HL-60/S4 treated with phorbol 12-myristate 13-acetate at 8.2 ng/mL for 4 days and 3 days (cell line): ENCODE data around the gene DYNC1LI1.

ENCODE experiments used
- in situ Hi-C: fragments of 300-500 bp; cut with MboI; formaldehyde crosslinking; loops from 2 replicates; pipeline ENCODE4 v1.15.0; 2022; ENCODE audit warnings: low sequenced_read_pairs

DYNC1LI1 gene

DNA sequence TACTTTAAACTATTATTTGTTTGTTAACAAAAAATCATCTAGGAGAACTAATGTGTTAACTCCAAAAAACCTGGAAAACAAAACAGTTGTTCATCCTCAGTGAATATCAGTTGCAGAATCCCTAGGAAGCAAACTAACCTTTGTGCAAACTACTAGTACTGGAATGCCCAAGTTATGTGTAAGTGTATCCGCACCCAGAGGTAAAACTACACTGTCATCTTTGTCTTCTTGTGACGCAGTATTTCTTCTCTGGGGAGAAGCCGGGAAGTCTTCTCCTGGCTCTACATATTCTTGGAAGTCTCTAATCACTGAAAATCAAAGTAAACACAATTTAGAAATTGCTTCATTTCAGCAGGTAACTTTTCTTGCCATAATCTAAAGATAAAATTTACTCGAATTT, 29.8 kb downstream of the DYNC1LI1 start:
- in situ Hi-C loops = no loop called here

DNA sequence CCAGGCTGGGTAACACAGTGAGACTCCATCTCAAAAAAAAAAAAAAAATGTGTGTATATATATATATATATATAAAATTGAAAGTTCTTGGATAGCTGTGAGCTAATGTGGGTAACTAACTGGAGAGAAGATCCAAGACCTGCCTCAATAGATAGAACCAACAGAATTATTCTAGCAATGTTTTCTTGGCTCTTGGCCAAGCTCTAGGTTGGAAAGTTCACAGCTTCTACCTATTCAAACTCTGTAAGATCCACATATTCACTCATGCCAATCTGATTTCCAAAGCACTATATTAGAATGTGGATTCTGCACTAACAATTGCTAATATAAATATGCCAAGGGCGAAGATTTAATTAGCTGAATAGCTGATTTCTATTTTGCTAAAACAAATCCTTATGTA, 38.2 kb downstream of the DYNC1LI1 start:
- in situ Hi-C loops = no loop called here

DNA sequence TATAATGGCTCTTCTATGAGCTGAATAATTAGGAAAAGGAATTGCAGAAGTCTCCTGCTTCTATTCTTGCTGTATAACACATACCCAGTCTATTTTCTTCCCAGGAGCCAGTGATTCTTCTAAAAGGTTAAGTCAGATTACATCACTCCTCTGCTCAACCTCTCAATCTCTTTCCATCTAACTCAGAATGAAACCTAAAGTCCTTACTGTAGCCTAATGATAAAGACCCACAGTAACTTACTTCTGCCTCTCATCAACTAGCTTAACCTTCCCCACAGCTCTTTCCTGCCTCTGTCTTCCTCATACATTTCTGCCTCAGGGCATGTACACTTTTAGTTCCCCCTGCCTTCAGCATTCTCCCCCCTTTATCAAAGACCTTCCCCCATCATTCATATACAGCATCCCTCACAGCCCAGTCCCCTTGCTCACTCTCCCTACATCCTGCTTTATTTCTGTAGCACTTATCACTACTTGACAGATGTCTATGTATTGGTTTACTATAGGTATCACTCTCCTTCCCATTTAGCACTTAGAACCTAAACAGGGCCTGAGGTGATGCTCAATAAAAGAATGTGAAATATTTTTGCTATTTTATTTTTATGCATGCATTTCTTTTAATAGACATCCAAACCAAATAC, 39.5 kb downstream of the DYNC1LI1 start:
- in situ Hi-C loops = no loop called here

DNA sequence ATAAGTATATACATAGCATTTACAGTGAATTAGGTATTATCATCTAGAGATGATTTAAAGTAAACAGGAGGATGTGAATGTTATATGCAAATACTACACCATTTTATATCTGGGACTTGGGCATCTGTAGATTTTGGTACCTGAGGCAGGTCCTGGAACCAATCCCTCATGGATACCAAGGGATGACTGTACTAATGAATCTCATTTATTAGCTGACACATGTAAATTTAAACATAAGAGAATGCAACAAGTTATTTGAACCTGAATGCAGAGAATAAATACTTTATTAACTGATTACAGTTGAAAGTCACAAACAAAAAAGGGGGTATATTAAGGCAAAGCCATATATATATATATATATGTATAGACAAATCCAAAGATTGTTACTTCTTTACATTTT, 44.9 kb downstream of the DYNC1LI1 start:
- in situ Hi-C loops = no loop called here

DNA sequence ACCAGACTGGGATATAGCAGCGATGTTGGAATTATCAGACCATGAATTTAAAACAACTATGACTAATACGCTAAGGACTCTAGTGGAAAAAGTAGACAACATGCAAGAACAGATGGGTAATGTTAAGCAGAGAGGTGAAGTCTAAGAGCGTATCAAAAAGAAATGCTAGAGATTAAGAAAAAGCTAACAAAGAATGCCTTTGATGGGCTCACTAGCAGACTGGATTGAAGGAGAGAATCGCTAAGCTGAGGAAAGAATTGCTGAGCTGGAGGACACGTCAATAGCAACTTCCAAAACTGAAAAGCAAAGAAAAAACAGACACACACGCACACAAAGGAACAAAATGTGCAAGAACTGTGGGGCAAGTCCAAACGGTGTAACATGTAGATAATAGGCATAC, 48.0 kb downstream of the DYNC1LI1 start:
- in situ Hi-C loops = loop anchor here (25.0 kb wide), 1 partner anchor 140 kb away; no protein-coding TSS in a partner anchor

DNA sequence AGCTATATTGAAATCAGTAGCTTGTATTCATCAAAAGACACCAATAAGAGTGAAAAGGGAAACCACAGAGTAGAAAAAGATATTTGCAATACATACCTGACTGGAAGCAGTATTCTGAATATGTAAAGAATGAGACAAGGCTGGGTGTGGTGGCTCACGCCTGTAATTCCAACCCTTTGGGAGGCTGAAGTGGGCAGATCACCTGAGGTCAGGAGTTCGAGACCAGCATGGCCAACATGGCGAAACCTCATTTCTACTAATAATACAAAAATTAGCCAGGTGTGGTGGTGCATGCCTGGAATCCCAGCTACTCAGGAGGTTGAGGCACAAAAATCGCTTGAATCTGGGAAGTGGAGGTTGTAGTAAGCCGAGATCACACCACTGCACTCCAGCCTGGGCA, 51.7 kb downstream of the DYNC1LI1 start:
- in situ Hi-C loops = loop anchor here (25.0 kb wide), 1 partner anchor 143 kb away; no protein-coding TSS in a partner anchor

DNA sequence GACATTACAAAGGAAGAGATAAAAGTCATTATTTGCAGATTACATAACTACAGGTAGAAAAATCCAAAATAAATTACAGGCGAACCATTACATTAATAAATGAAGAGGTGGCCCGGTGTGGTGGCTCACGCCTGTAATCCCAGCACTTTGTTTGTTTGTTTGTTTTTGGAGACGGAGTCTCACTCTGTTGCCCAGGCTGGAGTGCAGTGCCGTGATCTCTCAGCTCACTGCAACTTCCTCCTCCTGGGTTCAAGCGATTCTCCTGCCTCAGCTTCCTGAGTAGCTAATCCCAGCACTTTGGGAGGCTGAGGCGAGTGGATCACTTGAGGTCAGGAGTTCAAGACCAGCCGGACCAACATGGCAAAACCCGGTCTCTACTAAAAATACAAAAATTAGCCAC, 53.9 kb downstream of the DYNC1LI1 start:
- in situ Hi-C loops = loop anchor here (25.0 kb wide), 1 partner anchor 146 kb away; no protein-coding TSS in a partner anchor

DNA sequence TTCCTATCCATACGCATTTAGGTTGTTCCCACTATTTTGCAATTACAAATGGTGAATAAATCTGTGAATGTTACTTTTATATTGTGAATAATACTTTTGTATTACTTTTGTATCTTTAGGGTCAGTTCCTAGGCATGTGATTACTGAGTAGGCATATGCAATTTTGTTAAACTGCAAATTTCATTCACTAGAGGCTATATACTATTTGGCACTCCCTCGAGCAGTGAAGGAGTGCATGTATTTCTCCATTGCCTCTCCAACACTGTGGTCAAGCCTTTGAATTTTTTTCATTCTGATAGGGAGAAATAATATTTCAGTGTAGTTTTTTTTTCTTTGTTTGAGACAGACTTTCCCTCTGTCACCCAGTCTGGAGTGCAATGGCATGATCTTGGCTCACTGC, 59.7 kb downstream of the DYNC1LI1 start:
- in situ Hi-C loops = loop anchor here (25.0 kb wide), 1 partner anchor 151 kb away; no protein-coding TSS in a partner anchor

DNA sequence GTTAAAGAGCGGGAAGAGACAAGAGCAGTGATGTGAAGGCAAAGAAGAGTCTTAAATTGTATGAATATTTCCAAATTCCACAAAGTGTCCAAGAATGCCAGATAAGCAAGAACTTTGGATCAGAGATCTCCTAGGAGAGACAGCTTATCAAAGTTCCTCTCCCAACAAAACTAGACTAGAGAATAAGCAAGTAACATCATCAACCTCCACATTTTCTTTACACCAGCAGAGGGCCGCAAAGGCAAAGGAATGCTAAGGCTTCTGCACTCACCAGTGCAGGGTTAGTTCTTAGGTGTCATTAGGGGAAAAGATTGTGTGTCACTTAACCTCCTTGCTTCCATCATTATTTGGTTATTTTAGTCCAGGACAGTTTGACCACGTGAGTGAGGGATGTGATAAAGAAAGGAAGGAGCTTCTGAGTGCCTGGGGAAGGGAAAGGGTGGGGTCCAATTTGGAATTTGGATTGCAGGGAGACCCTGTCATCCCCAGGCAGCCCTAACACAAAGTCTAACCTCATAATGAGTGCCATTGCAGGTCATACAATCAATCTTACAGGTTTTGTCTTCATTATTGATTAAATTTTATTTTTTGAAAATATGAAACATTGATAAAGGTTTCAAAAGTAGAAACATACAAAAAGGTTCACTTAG, 60.5 kb downstream of the DYNC1LI1 start:
- in situ Hi-C loops = loop anchor here (25.0 kb wide), 1 partner anchor 152 kb away; no protein-coding TSS in a partner anchor

DNA sequence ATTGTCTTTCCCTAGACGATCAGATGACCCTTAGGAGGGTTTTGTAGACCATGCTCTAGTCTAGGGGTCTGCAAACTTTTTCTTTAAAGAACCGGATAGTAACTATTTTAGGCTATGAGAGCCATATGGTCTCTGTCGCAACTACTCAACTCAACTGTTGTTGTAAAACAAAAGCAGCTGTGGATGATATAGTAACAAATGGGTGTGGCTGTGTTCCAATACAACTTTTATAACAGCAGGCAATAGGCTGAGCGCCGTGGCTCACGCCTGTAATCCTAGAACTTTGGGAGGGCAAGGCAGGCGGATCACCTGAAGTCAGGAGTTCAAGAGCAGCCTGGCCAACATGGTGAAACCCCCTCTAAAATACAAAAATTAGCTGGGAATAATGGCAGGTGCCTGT, 61.9 kb downstream of the DYNC1LI1 start:
- in situ Hi-C loops = loop anchor here (25.0 kb wide), 1 partner anchor 154 kb away; no protein-coding TSS in a partner anchor

DNA sequence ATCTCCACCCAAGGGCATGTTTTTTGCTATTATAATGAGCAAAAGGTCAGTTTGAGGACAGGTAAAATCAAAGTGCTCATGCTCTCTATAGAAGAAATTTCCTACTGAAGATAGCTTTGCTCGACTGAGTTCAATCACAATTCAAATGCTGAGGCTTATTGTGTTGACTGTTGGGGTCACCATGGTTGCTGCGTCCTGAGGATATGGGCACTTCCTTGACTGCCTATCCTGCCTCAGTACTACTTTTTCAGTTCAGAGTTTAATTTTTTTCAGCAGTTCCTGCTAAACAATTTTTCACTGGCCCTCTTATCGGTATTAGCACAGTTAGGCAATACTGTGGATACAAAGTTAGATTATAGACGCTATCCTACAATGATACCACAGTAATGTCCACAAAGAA, 64.2 kb downstream of the DYNC1LI1 start:
- in situ Hi-C loops = loop anchor here (25.0 kb wide), 1 partner anchor 156 kb away; no protein-coding TSS in a partner anchor

DNA sequence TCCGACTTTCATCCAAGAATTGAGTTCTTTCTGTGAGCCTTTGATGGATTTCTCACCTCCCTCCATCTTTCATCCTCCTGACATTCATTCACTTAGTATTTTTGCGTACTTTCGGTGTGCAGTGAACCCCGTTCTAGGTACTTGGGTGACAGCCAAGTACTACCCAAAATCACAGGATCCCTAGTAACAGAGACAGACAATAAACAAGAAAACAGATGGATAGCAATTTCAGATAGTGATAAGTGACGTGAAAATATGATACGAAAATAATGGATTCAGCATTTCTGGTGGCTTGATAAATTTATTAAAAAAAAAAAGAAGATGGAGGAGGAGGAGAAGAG, 67.7 kb downstream of the DYNC1LI1 start:
- in situ Hi-C loops = loop anchor here (25.0 kb wide), 1 partner anchor 159 kb away; no protein-coding TSS in a partner anchor

DNA sequence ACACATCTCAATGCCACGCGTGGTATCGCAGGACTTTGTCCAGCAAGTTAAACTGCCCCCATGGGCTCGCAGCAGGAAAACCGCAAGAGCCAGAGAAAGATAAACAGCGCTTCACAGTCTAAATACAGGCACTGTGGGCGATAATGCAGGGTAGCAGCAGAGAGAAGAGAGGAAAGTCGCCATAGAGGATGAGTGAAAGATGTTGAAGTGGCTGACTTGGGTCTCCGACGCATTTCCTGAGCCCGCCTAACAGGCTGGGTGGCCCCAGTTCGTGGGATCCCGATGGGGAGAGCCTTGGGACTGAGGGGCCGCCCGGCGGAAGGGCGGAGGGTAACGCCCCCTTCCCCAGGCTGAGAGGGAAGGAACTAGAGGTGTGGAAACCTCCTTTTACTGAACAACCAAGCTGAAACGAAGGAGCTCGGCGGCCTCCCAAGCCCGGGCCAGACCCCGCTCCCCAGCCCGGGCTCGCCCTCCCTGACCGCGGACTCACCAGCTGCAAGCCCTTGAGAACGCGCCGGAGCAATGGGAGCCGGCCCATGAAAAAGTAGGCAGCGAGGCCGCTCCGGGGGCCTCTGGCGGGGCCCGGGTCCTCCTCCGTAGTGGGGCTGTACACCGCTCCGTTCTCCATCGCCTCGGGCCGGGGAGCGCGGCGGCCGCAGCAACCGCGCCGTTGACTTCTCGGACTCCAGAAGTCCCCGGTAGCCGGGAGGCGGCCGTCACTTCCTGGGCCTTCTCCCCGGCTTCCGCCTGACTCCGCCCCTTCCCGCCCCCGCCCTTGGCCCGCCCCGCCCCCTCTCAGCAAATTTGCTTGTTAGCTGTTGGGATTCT, 68.3 kb downstream of the DYNC1LI1 start, which contains the start of gene CMTM6:
Gene CMTM6 (minus strand): TSS at position 735 of the 828 bp plus-strand sequence. CDS start 107 bp downstream, at position 628.
- in situ Hi-C loops = loop anchor here (25.0 kb wide), 1 partner anchor 160 kb away; no protein-coding TSS in a partner anchor

DNA sequence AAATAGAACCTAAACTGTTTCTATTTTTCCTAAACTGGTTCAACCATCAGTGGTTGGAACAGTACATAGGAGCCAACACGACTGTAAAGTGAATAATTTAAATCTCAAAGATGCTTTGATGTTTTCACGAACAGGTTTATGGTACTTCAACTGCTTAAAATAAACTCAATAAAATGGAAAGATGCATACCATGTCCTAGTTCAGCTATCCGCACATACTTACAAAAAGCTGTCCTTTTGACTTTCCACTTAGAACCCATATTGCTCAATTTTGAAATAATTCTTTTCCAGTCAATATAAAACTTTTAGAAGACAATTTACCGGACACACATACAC, 68.9 kb downstream of the DYNC1LI1 start:
- in situ Hi-C loops = loop anchor here (25.0 kb wide), 1 partner anchor 161 kb away; no protein-coding TSS in a partner anchor

DNA sequence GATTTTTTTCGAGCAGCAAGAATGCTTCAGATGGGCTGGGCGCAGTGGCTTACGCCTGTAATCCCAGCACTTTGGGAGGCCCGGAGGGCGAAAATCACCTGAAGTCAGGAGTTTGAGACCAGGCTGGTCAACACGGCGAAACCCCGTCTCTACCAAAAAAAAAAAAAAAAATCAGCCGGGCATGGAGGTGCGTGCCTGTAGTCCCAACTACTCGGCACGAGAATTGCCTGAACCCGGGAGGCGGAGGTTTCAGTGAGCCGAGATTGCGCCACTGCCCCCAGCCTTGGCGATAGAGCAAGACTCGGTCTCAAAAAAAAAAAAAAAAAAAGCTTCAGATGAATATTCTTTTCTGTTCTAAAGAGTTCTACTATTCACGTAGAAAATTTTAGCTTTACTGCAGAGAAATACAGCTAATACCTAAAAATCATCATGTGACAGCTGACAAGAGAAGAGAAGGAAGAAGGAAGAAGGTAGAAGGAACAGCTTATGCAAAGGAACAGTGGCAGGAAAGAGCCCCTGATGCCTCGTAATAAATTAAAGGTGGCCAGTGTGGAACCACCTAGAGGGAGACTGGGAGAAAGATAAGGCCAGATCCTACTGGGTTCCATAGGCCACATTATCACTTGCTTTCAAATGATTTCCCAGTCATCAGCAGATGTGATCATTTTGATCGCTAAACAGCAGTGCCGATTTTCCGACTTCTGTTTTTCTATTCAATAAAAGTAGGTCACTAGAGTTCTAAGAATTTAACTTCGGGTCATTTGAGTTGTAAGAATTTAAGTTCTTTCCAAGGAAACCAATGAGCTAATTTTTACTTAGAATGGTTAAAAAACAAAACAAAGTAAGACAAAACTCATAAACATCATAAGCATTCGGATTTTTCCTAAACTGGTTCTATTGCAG, 69.5 kb downstream of the DYNC1LI1 start:
- in situ Hi-C loops = loop anchor here (25.0 kb wide), 1 partner anchor 161 kb away; no protein-coding TSS in a partner anchor

DNA sequence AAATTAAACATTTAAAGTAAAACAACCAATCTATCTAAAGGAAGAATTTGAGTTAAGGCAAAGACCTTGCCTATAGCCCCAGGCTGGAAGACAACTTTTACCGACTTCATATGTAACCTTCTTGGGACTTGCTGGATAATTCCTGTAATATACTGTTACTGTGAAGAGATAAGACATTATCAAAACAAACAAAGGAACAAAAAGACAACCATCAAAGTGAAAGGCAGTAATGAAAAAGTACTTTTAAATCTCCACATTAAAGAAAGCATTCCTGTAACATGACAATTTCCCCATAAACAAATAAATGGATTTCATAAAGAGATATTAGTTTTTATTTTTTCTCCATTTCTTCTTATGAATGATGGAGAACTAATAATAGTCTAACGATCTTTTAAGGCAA, 70.4 kb downstream of the DYNC1LI1 start:
- in situ Hi-C loops = loop anchor here (25.0 kb wide), 1 partner anchor 162 kb away; no protein-coding TSS in a partner anchor

DNA sequence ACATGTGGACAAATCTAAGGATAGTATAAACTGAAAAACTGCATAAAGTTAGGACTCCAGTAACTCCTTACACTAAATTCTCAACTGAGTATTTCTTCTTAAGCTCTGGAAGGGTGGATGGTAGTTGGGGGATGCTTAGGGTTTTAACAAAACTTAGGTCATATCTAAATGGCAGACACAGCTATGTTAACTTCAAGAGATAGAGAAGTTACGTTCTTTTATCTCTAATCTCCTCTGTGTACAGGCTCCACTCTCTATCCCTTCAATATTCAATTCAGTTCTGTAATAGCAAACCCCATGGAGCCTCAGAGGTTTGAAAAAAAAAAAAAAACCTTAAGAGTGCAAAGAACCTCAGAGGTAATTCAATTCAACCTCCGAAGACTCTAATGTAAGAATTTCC, 71.1 kb downstream of the DYNC1LI1 start:
- in situ Hi-C loops = no loop called here

DNA sequence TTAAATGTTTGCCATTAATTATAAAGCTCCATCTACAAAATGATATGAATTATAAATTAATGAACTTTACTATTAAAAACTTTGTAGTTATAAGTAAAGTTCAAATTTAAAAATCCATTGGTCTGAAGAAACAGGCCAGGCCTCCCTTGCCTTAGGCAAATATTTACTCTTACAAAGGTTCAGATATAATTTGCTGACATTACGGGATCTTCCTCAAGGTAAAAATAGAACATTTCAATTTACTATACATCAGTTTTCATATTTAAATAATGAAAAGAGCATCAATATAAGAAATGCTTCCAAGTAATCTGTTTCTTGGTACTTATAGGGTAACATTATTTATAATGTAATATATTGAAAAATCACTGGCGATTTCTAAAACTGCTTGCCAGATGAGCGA, 71.7 kb downstream of the DYNC1LI1 start:
- in situ Hi-C loops = no loop called here

DNA sequence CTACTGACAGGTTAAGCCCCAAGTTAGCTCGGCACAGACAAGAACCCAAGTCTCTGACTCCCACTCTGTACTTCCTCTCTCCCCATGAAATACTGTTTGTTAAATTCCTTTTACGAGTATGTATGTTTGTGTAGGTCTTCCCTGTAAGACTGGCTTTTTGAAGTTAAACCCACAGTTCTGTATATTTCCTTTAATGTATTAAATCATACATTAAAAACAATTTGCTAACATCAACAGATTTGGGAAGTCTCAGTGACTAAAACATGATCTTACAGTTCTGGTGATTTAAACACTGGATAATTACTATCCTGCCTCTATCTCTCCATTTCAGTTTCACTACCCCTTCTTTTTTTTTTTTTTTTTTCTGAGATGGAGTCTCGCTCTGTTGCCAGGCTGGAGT, 72.4 kb downstream of the DYNC1LI1 start:
- in situ Hi-C loops = no loop called here

DNA sequence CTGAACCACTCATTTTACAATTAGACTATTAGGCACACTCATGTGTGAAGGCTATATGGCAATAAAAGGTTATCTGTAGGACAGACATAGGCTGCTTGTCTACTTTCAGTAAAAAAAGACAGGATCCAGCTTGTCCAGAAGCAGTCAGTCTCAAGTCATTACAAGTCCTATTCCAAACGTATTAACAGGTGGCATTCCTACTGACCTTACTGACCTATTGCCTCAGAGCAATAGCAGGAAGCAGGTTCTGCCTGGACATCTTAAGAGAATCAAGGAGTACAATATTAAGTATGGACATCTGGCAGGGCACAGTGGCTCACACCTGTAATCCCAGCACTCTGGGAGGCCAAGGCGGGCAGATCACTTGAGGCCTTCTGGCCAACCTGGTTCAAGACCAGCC, 75.0 kb downstream of the DYNC1LI1 start:
- in situ Hi-C loops = no loop called here
